ENCODE measurements around the gene TRAF7. TPM values are rescaled to one million over a fixed set of nuclear protein-coding genes. Genes with fewer than 3 reads are reported as not detected.
"Not testable (repeated sequence)": the region's sequence is repeated elsewhere in the genome, so short reads cannot be mapped to it uniquely, and the experiment has no call there.

The TRAF7 gene
- polyA plus RNA-seq, 10 donors = 37.8 to 52.6 (median 44.7) TPM

DNA sequence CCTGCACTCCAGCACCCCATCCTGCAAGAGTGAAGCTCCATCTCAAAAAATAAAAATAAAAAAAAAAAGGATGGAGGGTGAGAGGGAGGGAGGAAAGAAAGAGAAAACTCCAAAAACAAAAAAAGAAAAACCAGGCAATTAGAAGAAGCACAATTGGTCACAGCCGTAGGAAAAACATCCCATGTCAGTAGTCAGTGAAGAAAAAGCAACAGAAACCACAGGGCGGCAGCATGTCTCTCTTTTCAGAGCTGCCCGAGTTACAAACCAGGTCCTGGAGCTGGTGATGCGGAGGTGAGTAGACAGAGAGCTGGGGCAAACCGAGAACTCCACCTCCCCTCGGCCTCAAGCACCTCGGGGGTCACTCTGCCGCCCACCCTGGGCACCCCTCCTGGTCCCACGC lies 34.3 kb upstream of the TRAF7 start:
- DNase-seq = peak in 1 of 3 donors; percentile 61

DNA sequence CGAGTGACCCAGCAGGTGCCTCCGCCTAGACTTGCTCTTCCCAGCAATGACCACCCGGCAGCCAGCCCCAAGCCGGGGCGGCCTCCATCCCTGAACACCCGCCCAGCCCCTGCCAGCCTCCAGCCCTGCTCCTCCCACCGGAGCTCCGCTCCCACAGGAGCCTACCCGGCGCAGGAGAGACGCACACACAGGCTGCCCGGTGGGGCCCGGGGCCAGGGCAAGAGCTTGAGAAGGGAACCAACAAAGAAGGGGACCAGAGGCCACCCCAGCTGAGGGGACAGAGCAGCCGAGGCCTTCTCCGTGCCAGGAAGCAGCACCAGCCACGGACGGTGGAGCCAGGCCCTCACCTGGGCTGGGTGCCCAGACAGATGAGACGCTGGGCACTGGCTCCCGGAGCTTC lies 33.7 kb upstream of the TRAF7 start:
- DNase-seq = no peak

DNA sequence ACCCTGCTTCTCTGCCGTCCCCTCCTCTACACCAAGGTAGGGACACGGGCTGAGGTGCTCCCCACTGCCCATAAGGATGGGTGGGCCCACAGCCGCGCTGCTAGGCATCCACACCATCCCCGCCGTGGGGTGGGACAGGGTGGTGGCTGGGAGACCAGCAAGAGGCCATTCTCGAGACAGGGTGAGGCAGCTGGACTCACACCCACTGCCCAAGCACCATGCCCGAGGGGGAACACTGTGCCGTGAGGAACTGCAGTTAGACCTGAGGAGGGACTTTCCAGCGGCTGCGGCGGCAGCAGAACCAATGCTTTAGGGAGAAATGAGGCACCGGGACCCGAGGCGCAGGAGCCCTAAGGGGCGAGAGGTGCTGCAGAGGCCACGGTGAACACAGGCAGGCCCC lies 33.2 kb upstream of the TRAF7 start:
- peak in 1 of 3 donors; percentile 16 for DNase-seq

DNA sequence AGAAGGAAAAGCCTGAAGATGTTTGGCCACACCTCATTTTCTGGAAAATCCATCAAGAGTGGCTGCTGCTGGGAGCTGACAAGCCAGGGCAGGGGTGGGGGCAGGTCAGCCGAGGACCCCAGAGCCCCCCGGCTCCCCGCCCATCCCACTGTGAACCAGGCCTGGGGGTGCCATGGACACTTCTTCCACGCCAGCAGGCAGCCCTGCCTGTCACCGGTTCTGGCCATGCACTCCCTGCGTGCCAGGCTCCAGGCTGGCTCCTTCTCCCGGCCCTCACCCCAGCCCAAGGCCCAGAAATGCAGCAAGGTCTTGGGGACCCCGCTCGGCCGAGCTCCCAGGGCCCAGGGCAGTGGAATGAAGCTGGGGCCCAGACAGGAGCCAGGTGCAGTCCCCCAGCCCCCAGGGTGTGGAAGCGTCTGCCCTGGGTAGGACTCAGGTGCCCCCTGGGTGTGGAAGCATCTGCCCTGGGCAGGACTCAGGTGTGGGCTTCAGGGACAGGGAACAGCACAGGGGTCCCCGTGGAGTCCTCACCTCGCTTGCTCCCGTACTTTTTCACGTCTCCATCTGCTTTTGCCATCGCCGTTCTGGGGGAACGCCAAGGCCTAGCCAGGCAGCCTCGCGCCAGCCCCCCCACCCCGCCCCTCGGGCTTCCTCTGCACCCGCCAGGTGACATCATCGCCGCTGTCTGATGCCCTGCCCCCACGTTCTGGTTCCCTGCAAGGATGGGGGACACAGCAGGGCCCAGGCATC lies 32.5 kb upstream of the TRAF7 start:
- peak in 1 of 3 donors; percentile 48 for DNase-seq

DNA sequence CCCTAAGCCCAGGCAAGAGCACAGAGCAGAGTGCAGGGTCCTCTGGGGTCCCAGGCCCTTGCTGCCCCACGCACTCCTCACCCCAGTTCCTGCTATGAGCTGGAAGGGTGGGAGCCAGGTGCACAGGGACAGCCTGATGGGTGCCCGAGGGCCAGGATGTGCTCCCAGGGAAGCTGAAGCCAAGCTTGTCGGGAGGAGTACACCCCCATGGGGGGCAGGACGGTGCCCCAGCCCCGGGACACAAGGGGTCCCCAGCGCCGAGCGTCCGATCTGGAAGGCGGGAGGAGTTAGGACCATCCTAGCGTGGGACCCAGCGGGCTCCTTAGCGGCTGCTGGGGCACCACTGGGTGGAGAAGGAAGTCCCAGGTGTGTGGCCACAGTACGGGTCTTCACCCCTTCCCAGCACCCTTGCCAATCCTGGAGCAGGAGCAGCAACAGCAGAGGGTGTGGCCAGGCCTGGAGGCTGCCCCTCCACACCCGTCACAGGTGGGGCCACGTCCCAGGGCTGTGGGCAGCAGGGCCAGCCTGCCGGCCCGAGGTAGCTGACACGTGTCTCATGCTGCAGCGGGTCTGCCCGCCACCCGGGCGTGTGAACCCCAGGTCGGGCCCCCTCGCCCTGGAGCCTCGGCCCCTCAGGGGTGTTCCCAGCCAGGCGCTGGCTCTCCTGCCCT lies 31.7 kb upstream of the TRAF7 start:
- peak in 1 of 3 donors; percentile 36 for DNase-seq

DNA sequence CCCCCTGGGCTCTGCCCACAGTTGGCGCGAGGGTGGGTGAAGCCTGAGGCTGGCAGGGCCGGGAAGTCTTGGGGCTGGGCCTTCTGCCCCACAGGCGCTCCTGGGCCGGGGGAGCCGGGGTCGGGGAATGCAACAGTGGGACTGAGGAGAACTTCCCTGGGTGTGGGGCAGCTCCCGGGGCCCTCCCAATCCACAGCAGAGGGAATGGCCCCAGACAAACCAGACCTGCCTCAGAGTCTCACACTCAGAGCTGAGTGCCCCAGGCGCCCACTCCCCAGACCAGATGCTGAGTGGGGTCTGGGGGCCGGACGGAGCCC lies 31.2 kb upstream of the TRAF7 start:
- not testable (repeated sequence) for DNase-seq

DNA sequence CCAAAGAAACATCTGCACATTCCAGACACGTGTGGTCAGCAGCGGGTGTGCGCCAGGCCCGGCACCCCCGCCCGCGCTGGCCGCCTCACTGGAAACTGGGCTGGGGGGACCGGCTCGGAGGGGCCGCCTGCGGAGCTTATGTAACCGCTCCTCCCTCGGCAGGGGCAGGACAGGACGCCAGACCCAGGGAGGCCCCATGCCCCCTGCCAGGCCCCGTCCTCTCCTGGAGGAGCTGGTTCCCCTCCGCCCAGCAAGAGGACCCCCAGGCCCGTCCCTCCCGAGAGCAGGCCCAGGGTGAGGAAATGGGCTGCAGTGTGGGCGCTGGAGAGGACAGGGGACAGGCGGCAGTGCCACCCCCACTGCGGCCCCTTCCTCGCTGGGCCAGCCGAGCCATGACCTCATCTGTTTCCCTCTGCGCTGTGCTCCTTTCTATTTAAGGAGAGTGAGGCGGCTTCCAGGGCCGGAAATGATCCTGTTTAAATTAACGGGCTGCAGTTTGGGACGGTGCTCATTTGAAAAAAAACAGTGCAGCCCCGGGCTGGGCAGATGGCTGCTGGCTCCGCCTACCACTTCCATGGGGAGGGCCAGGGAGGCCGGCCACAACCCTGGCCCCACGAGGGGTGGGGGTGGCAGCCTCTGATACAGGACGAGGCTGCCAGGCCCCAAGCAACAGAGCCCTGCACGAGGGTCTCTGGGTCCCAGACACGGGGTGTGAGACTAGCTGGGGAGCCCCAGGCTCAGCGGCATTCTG lies 30.7 kb upstream of the TRAF7 start:
- peak; percentile 76 to 95 (median 82) for DNase-seq

DNA sequence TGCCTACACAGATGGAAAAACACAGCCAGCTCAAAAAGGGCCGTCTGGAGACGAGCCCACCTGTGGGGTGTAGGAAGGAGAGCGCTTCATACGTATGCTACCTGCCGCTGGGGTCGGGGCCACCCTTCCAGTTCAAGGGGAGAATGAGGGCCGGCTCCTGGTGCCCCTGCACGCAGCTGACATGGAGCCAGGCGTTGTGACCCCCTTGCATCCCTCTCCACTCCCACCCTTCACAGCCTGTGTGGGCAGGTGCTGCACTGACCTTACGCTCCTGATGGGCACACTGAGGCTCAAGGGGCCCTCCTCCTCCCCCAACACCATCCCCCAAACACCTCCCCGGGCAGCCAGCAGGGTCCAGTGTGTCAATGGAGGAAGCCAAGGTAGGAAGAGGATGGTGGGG lies 30.0 kb upstream of the TRAF7 start:
- peak in 1 of 3 donors; percentile 22 for DNase-seq

DNA sequence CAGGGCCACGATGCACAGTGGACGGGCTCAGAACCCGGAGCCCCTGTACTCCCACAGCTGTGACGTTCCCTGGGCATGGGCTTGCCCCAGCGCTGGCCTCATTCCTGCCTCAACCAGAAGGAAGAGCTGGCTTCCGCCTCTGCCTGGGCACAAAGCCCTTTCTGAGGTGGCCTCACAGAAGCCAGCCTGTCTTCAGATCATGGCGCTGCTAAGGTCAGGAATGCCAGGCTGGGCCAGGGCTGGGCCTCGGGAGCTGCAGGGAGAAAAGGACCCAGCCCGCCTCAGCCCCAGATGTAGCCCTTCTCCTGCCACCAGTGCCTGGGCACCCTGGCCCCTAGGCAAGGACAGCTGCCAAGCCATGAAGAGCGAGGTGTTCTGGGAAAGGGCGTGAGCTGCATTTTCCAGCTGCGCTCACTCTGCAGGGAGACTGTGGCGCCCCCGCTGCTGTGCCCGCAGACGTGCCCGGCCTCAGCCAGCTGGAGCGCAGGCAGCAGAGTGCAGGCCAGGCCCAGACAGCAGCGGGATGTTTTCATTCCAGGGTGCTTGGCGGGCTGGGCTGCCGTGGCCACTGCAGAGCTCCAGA lies 29.3 kb upstream of the TRAF7 start:
- peak in 1 of 3 donors; percentile 62 for DNase-seq

DNA sequence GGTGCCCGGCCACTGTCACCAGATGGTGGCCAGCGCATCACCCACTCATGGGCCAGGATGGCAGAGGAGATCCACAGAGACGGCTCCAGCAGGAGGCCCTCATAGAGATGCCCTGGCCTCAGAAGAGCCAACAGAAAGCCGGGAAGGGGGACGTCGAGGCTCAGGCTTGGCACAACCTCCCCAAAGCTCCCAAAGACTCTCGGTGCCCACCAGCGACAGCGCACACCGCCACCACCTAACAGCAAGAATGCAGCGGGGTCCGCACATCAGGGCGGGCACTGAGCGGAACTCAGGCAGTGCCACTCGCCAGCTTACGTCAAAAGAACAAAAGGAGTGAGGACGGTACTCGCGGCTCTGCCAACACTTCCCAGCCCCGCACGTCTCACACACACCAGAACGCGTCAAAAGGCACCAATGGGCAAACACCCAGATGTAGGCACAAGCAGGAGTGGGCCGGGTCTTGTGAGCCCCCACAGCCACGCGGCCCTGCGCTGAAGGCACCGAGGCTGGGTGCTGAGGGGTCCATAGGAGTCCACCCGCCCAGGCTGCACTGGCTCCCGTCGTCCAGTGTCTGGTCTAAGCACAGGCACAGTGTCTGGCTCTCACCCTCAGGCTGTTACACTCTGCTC lies 28.5 kb upstream of the TRAF7 start:
- DNase-seq = peak in 1 of 3 donors; percentile 26

DNA sequence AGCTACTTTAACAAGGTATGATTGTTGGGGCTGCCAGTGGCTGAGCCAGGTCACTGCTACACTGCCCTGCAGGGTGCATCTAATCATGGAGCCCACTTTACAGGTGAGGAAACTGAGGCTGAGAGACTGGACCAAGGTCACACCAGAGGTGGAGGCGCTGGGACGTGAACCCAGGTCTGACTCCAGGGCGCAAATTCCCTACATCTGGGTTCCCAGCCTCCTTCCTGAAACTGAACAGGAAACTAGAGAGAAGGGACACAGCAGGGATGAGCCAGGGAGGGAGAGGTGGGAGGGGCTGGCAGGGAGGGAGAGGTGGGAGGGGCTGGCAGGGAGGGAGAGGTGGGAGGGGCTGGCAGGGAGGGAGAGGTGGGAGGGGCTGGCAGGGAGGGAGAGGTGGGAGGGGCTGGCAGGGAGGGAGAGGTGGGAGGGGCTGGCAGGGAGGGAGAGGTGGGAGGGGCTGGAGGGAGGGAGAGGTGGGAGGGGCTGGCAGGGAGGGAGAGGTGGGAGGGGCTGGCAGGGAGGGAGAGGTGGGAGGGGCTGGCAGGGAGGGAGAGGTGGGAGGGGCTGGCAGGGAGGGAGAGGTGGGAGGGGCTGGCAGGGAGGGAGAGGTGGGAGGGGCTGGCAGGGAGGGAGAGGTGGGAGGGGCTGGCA lies 27.8 kb upstream of the TRAF7 start:
- DNase-seq = peak in 2 of 3 donors; percentile 37 to 67

DNA sequence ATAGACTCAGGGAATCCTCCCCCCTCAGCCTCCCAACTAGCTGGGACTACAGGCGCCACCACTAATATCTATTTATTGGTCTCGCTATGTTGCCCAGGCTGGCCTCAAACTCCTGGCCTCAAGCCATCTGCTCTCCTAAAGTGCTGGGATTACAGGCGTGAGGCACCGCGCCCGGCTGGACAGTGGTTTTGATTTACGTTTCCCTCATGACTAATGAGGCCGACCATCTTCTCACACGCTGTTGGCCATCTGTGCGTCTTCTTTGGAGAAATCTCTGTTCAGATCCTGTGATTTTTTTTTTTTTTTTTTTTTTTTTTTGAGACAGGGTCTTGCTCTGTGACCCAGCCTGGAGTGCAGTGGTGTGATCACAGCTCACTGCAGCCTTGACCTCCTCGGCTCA lies 26.3 kb upstream of the TRAF7 start:
- DNase-seq = peak in 1 of 3 donors; percentile 32

DNA sequence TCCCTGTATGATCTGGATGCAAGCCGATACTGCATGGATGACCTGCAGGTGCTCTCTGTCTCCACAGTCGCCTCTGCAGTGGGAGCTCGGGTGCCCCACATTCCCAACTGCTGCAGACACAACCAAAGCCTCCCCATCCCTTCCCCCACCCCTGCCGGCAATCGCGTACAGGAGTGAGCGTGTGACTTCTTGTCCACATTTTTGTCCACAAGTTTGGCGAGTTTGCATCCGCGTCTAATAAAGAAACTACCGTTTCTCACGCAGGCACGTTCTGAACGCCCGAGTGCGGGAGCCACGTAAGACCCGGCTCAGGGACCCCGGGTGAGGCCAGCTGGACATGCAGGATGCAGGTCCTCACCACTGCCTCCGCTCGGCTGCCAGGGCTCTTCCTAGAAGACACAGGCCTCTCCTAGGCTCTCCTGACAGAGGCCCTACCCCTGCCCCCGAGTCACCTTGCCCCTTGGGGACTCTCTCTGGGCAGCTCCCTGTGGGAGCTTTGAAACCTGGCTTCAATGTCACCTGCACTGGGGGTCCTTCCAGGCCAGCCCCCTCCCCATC lies 25.6 kb upstream of the TRAF7 start:
- DNase-seq = not testable (repeated sequence)

DNA sequence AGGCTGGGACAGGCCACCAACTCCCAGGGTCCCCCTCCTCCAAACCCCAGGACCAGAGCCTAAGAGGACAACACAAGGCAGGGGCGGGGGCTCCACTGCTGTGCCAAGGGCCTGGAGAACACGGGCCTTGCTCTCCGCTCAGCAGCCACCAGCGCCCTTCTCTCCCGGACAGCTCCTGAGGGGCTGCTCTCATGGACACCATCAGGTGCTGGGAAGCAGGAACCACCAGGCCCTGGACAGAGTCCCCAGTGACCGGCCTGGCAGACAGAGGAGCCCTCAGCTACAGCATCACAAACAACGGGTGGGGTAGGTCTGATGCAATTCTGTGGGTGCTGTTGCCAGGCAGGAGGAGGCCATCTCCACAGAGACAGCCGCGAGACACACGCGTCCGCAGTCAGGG lies 21.8 kb upstream of the TRAF7 start:
- not testable (repeated sequence) for DNase-seq

DNA sequence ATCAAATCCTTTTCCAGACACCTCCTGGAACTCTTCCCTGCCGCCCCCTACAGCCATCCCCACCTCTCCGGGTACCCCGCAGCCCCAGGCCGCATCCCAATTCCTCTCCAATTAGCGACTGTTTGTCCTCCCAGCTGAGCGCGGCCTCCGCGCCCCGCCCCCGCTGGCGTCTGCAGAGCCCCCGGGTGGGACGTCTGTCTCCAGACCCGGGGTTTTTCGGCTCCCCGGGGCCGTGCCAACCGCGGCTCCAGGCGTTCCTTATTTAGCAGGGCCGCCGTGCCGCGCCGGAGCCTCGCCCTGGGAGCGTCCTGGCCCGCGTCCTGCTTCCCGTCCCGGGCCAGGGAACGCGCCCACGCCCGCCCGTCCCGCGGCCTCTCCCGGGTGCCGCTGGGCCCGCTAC lies 20.5 kb upstream of the TRAF7 start:
- DNase-seq = peak in 1 of 3 donors; percentile 44

DNA sequence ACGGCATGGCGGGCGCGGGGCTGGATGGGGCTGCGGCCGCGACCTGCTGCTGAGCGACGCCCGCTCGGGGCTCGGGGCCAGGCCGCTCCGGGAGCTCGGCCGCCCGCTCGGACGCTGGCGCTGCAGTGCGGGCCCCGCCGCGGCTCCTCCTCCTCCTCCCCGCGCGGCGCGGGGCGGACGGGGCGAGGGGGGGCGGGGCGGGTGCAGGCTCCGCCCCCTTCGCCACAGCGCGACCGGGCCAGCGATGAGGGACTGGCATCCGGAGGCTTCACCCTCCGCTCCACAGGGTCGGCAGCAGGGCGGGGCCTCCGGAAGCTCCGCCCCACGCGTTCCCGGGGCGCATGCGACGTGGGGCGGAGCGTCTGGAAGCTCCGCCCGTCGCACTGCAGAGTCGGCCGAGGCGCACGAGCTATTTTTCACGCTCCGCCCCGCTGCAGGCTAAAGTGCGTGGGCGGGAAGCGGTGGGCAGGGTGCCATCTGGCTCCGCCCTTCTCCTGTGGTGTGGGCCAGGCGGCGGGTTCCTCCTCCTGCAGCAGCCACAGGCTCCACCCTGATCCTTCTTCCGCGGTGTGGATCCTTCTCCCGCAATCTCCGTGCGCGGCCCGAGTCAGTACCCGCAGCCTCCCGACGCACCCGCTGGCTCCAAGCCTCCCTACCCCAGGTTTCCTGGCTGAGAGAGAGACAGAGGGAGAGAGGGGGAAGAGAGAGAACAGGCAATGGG lies 19.7 kb upstream of the TRAF7 start, which contains the start of gene PKD1:
TSS of gene PKD1 (minus strand) at position 129 of the 721 bp plus-strand sequence. CDS start 209 bp downstream, outside the sequence.
- DNase-seq = peak; percentile 94 to 98 (median 95)

DNA sequence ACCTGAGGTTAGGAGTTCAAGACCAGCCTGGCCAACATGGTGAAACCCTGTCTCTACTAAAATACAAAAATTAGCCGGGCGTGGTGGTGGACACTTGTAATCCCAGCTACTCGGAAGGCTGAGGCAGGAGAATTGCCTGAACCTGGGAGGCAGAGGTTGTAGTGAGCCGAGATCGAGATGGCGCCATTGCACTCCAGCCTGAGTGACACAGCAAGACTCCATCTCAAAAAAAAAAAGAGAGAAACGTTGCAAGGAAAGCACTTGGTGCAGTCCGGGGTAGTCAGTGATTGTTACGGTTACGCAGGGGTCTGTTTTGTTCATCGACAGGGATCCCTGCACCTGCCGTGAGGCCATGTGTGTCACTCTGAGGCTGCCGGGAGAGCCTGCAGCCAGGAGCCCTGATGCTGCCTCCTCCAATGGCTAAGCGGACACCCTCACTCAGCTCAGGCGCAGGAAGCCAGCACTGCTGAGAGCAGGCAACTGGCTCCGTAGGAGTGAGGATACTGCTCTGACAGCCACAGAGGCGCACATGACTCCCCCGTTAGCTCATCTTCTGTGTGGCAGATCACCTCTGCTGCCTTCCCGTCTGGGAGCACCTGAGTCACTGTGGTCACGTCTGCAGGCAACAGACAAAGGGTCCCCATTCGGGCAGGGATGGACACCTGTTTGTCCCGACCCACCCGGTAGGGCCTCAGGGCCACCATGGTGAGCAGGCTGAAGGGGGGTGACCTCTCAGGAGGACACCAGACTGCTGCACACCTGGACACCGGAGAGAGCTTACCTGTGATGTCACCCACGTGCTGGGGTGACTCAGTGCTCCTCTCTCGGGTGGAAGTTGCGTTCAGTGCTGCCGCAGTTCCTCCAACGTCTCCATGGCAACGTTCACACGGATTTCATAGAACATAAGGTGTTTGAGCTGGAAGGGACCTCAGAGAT lies 12.4 kb upstream of the TRAF7 start:
- peak in 1 of 3 donors; percentile 16 for DNase-seq

DNA sequence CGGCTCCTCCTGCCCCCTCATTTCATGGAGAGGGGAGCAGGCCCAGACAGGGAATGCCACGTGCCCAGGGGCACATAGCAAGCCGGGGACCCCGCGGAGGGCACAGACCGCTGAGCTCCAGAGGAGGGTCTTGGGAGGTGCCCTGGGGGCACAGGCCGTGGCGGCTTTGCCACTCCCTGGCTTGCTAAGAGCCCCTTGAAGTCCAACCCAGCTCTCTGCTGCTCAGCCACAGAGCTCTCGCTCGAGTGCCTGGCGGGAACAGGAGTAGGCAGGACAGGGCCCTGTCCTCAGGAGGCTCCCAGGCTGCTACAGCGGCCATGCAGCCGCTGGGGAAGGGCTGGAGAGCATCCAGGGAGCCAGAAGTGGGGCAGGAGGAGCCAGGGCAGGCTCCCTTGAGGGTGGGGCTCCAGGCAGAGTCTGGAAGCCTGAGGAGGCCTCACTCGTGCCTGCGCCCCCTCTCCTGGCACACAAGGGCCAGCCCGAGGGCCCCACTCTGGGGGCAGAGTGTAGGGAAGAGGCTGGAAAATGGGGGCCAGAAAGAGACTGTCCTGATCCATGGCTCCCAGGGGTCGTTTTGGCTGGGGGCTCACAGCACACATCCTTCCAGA lies 11.6 kb upstream of the TRAF7 start:
- DNase-seq = no peak

Data from muscle of back (tissue), 11 donors.